ENCODE results near the gene BRI3. TPM values are rescaled to one million over a fixed set of nuclear protein-coding genes. Genes with fewer than 3 reads are reported as not detected.
A peak's percentile ranks its signal among the peaks of the same experiment; 100 is the strongest.

BRI3 gene
- total and polyA plus RNA-seq, 5 experiments from 2014 or later, result 15.1 to 86.2 (median 18.8) TPM

DNA sequence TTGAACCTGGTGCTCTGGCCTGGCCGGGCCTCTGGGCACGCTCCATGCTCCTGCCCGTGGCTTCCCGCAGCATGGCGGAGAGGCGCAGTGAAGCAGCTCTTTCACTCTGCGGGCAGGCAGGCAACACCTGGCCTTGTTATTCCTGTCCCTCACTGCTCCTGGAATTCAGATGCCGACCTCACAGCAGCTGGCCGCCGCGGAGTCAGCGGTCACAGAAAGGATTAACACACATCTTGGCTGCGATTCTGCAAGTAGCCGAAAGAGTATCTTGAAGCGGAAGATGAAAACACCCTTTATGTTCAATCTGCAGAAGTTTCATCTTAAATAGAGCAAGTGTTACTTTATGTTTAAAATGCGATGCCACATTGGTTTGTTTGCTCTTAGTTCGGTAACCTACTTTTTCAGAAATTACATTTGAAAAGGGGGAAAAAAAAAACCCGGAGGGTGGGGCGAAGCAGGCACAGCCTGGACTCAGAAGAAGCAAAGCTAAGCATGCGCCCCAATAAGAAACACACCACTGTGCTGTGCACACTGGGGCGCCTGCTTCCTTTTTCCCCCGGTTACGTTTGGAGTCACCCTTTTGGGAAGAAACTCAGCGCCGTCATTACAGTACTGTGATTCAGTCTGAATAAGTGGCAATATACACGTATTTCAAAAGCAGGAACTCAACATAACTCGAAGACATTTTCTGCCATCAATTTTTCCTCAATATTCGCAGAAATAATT lies 42.3 kb downstream of the BRI3 start:
- Mint-ChIP-seq H3K4me3 (peak overlapping the region in 2 of 10 donors; percentile 40 to 73), H3K27me3 (peaks cover 5 to 23% (median 15%) of the 10 kb centered on the region in 5 donors), H3K4me1 (no peaks in the 10 kb centered on the region), H3K9me3 (no peaks in the 10 kb centered on the region), H3K36me3 (no peaks in the 10 kb centered on the region), H3K27ac (no peak overlapping the region)
- no peak for ATAC-seq
- no peak for DNase-seq
- POLR2A ChIA-PET, result no interaction called here

- H3K27me3 Mint-ChIP-seq, result peaks cover 5 to 23% (median 15%) of the 10 kb centered on the region in 5 donors
- no peak overlapping the region for H3K27ac Mint-ChIP-seq
- no peaks in the 10 kb centered on the region for H3K4me1 Mint-ChIP-seq
- DNase-seq, result no peak
- no peaks in the 10 kb centered on the region for H3K9me3 Mint-ChIP-seq
- POLR2A ChIA-PET, result no interaction called here
- ATAC-seq, result no peak
- H3K36me3 Mint-ChIP-seq, result no peaks in the 10 kb centered on the region
- no peak overlapping the region for H3K4me3 Mint-ChIP-seq
These were observed 43.3 kb downstream of the BRI3 start for GRCh38 chr7:98324782-98325181.

DNA sequence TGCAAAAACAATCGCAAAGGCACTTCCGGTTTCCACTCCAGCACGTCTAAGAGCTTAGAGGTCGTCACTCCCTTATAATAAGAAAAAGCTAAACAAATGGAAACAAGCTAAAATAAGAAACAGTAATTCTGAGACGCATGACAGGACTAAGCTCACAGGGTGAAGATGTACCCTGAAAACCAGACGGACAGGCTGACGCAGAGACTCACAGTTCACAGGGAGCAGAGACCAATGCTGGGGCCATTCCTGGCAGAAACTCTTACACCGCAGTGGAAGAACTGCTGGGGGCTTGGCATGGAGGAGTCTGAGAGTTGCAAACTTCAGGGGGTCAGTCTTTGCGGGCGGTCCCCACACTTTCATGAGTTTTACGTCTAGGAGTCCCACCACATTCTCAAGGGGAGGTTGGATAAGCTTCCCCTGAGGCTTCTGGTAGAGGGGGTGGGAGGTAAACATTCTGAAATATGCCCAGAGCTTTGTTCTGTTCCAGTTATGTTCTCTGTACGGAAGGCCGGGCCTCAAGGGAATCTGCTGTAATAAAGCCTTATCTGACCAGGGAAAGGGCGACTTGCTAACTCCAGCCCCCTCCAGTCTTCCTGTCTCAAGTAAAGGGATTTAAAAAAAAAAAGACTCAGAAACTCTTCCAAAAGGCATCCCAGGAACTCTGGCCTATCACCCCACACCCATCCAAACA lies 47.8 kb downstream of the BRI3 start:
- peaks cover 0 to 7% (median 0%) of the 10 kb centered on the region in 5 donors for H3K27me3 Mint-ChIP-seq
- no peaks in the 10 kb centered on the region for H3K4me1 Mint-ChIP-seq
- DNase-seq (no peak), ATAC-seq (no peak)
- no peak overlapping the region for H3K4me3 Mint-ChIP-seq
- POLR2A ChIA-PET, result no interaction called here
- no peak overlapping the region for H3K27ac Mint-ChIP-seq
- peaks cover 0 to 3% (median 0%) of the 10 kb centered on the region in 9 donors for H3K9me3 Mint-ChIP-seq
- H3K36me3 Mint-ChIP-seq, result no peaks in the 10 kb centered on the region

- H3K4me1 Mint-ChIP-seq, result no peaks in the 10 kb centered on the region
- H3K36me3 Mint-ChIP-seq, result no peaks in the 10 kb centered on the region
- no peak overlapping the region for H3K4me3 Mint-ChIP-seq
- POLR2A ChIA-PET, result no interaction called here
- peaks cover 0 to 3% (median 0%) of the 10 kb centered on the region in 9 donors for H3K9me3 Mint-ChIP-seq
- peaks cover 0 to 7% (median 0%) of the 10 kb centered on the region in 5 donors for H3K27me3 Mint-ChIP-seq
- DNase-seq (no peak), ATAC-seq (no peak)
- no peak overlapping the region for H3K27ac Mint-ChIP-seq
These were observed 48.4 kb downstream of the BRI3 start for GRCh38 chr7:98329791-98330373.

DNA sequence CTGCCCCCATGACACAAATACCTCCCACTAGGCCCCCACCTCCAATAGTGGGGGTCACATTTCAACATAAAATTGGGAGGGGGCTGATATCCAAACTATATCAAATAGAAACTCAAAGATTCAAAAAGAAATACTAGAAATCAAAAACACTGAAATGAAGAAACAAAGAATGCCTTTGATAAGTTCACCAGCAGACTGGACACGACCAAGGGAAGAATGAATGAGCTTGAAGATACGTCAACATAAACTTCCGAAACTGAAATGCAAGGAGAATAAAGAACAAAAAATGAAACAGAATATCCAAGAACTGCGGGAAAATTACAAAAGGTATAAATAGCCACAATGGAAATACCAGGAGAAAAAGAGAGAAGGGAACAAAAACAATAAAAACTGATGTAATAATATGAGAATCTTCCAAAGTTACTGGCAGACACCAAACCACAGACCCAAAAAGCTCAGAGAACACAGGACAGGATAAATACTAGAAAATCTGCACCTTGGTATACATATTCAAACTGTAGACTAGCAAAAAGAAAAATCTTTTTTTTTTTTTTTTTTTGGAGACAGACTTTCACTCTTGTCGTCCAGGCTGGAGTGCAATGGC lies 49.5 kb downstream of the BRI3 start:
- no peaks in the 10 kb centered on the region for H3K36me3 Mint-ChIP-seq
- ATAC-seq (no peak), DNase-seq (no peak)
- POLR2A ChIA-PET, result interaction anchor here (0.7 kb wide), 1 partner anchor 414 kb away, joined by 4 read pairs; no protein-coding TSS in a partner anchor
- H3K27me3 Mint-ChIP-seq, result peaks cover 0 to 11% (median 3%) of the 10 kb centered on the region in 5 donors
- peaks cover 0 to 3% (median 0%) of the 10 kb centered on the region in 9 donors for H3K9me3 Mint-ChIP-seq
- H3K4me1 Mint-ChIP-seq, result no peaks in the 10 kb centered on the region
- H3K4me3 Mint-ChIP-seq, result no peak overlapping the region
- H3K27ac Mint-ChIP-seq, result no peak overlapping the region

DNA sequence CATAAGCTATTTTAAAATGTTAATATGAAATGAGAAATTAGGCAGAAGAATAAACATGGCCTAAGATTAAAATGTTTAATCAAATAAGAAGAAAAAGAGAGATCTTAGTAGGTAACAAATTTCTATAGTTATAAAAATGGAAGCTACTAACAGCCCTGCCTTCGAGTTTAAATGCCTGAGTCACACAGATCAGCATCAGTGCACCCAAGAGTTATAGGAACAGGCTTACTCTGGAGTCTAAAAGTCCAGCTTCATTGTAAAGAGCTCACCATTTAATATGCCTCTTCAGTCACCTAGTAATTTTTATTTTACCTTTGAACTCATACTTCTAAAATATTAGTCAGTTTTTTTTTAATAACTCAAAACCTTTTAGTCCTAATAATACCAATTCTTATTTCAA lies 52.6 kb downstream of the BRI3 start:
- DNase-seq (no peak), ATAC-seq (no peak)
- Mint-ChIP-seq H3K27ac (no peak overlapping the region), H3K36me3 (no peaks in the 10 kb centered on the region), H3K4me1 (no peaks in the 10 kb centered on the region), H3K9me3 (peaks cover 0 to 4% (median 0%) of the 10 kb centered on the region in 9 donors), H3K27me3 (peaks cover 0 to 4% (median 0%) of the 10 kb centered on the region in 5 donors), H3K4me3 (no peak overlapping the region)
- POLR2A ChIA-PET, result no interaction called here

DNA sequence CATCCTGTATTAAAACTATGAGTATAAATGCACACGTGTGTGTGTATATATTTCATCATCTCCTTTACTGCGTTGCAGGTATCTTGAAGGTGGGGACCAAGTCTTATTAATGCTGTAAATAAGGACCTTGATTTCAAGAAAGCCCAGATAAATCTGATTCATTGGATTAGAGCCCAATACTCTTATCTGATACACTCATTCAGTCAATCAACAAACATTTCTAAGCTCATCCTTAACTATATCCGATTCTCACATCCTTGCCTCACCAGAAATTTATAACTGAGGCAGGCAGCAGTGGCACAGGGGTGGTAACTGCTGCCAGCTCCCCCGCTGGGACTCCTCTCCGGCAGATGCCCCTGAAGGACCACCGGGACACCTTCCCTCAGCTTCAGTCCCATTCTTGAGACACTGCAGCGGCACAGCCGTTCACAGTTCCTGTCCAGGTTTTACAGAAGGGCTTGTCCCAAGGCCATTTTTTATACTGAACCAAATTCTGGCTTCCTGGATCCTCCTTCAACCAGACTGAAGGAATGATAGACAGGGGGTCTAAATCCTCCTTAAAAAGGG lies 54.0 kb downstream of the BRI3 start:
- ATAC-seq (no peak), DNase-seq (no peak)
- Mint-ChIP-seq H3K27ac (peak overlapping the region in 1 of 10 donors; percentile 18), H3K36me3 (no peaks in the 10 kb centered on the region), H3K4me1 (no peaks in the 10 kb centered on the region), H3K27me3 (peaks cover 0 to 4% (median 0%) of the 10 kb centered on the region in 5 donors), H3K4me3 (no peak overlapping the region), H3K9me3 (peaks cover 0 to 10% (median 0%) of the 10 kb centered on the region in 9 donors)
- POLR2A ChIA-PET, result no interaction called here

- Mint-ChIP-seq H3K4me1 (no peaks in the 10 kb centered on the region), H3K27me3 (peaks cover 0 to 5% (median 0%) of the 10 kb centered on the region in 5 donors), H3K27ac (no peak overlapping the region), H3K9me3 (peaks cover 0 to 6% (median 0%) of the 10 kb centered on the region in 9 donors), H3K36me3 (no peaks in the 10 kb centered on the region), H3K4me3 (no peak overlapping the region)
- DNase-seq (no peak), ATAC-seq (no peak)
- POLR2A ChIA-PET, result no interaction called here
These were observed 57.0 kb downstream of the BRI3 start for GRCh38 chr7:98338441-98338840.

GRCh38 chr7:98339043-98339442 lies 57.6 kb downstream of the BRI3 start:
- Mint-ChIP-seq H3K27me3 (peaks cover 0 to 8% (median 0%) of the 10 kb centered on the region in 5 donors), H3K4me1 (no peaks in the 10 kb centered on the region), H3K9me3 (peaks cover 0 to 6% (median 0%) of the 10 kb centered on the region in 9 donors), H3K4me3 (no peak overlapping the region), H3K27ac (peak overlapping the region in 1 of 10 donors; percentile 9), H3K36me3 (no peaks in the 10 kb centered on the region)
- no peak for DNase-seq
- no peak for ATAC-seq
- POLR2A ChIA-PET, result no interaction called here

DNA sequence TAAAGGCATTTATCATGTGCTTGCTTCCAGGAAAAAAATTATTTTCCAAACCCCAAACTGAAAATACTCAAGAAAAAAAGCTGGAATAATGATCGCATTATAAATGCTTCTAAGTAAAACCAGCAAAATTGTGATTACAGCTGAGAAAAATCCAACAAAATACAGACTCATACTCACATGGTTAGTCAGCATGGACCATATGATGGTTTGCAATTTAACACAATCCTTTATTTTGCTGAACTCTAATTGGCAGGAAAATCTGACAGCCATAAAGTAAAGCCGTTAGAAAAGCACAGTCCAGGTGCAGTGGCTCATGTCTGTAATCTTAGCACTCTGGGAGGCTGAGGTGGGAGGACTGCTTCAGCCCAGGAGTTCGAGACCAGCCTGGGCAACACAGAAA lies 59.6 kb downstream of the BRI3 start:
- no peak overlapping the region for H3K4me3 Mint-ChIP-seq
- no peaks in the 10 kb centered on the region for H3K4me1 Mint-ChIP-seq
- peaks cover 0 to 6% (median 0%) of the 10 kb centered on the region in 9 donors for H3K9me3 Mint-ChIP-seq
- no peak overlapping the region for H3K27ac Mint-ChIP-seq
- DNase-seq (no peak), ATAC-seq (no peak)
- peaks cover 0 to 6% (median 0%) of the 10 kb centered on the region in 5 donors for H3K27me3 Mint-ChIP-seq
- POLR2A ChIA-PET, result interaction anchor here (0.7 kb wide), 1 partner anchor 48 kb away, joined by 6 read pairs; no protein-coding TSS in a partner anchor
- no peaks in the 10 kb centered on the region for H3K36me3 Mint-ChIP-seq

Measured in naive thymus-derived CD8-positive, alpha-beta T cell (primary cell).